ENCODE results near the gene MPC1L. TPM values are rescaled to one million over a fixed set of nuclear protein-coding genes. Genes with fewer than 3 reads are reported as not detected.
A peak's percentile ranks its signal among the peaks of the same experiment; 100 is the strongest.

The MPC1L gene
- total RNA-seq, 1 donor from 2014 or later = not detected

DNA sequence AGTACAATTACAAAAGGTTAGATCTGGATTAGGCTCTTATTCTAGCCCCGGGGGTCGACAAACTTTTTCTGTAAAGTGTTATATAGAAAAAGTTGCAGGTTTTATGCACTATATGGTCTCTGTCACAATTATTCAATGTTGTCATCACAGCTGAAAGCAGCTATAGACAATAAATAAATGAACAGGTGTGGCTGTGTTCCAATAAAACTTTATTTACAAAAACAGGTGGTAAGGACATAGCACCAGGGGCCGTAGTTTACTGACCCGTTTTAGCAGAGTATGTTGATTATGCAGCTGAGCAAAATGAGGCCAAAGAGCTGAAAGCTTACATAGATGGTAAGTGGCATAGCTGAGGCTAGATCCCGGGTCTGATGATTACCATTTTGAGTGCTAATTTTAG is 37.2 kb downstream of the MPC1L start:
- no peaks in the 10 kb centered on the region for H3K9me3 Mint-ChIP-seq (ENCODE audit: low read depth)
- H3K27ac Mint-ChIP-seq (ENCODE audit: unreplicated experiment) = no peak overlapping the region
- no peaks in the 10 kb centered on the region for H3K27me3 Mint-ChIP-seq (ENCODE audit: low read depth)
- H3K36me3 Mint-ChIP-seq (ENCODE audit: low read depth) = peaks cover 8% of the 10 kb centered on the region
- no peak for DNase-seq (ENCODE audit: low spot score)
- H3K4me3 Mint-ChIP-seq (ENCODE audit: unreplicated experiment) = no peak overlapping the region
- TF ChIP-seq, protein P1, sequence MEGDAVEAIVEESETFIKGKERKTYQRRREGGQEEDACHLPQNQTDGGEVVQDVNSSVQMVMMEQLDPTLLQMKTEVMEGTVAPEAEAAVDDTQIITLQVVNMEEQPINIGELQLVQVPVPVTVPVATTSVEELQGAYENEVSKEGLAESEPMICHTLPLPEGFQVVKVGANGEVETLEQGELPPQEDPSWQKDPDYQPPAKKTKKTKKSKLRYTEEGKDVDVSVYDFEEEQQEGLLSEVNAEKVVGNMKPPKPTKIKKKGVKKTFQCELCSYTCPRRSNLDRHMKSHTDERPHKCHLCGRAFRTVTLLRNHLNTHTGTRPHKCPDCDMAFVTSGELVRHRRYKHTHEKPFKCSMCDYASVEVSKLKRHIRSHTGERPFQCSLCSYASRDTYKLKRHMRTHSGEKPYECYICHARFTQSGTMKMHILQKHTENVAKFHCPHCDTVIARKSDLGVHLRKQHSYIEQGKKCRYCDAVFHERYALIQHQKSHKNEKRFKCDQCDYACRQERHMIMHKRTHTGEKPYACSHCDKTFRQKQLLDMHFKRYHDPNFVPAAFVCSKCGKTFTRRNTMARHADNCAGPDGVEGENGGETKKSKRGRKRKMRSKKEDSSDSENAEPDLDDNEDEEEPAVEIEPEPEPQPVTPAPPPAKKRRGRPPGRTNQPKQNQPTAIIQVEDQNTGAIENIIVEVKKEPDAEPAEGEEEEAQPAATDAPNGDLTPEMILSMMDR (IDR thresholded peaks at IDR 0.05) = no peak
- H3K4me1 Mint-ChIP-seq (ENCODE audit: low read depth) = peaks cover 3% of the 10 kb centered on the region

- no peak for DNase-seq (ENCODE audit: low spot score)
- no peak overlapping the region for H3K4me3 Mint-ChIP-seq (ENCODE audit: unreplicated experiment)
- H3K36me3 Mint-ChIP-seq (ENCODE audit: low read depth) = peaks cover 8% of the 10 kb centered on the region
- TF ChIP-seq, protein P1 (IDR thresholded peaks at IDR 0.05) = no peak
- H3K9me3 Mint-ChIP-seq (ENCODE audit: low read depth) = no peaks in the 10 kb centered on the region
- no peak overlapping the region for H3K27ac Mint-ChIP-seq (ENCODE audit: unreplicated experiment)
- peaks cover 3% of the 10 kb centered on the region for H3K4me1 Mint-ChIP-seq (ENCODE audit: low read depth)
- no peaks in the 10 kb centered on the region for H3K27me3 Mint-ChIP-seq (ENCODE audit: low read depth)
Measured at GRCh38 chrX:40661489-40661888, 38.3 kb downstream of the MPC1L start.

- Mint-ChIP-seq H3K36me3 (ENCODE audit: low read depth) (peaks cover 17% of the 10 kb centered on the region), H3K9me3 (ENCODE audit: low read depth) (no peaks in the 10 kb centered on the region), H3K4me1 (ENCODE audit: low read depth) (peaks cover 3% of the 10 kb centered on the region), H3K27me3 (ENCODE audit: low read depth) (no peaks in the 10 kb centered on the region), H3K4me3 (ENCODE audit: unreplicated experiment) (no peak overlapping the region), H3K27ac (ENCODE audit: unreplicated experiment) (no peak overlapping the region)
- DNase-seq (ENCODE audit: low spot score) = no peak
- TF ChIP-seq, protein P1 (IDR thresholded peaks at IDR 0.05) = no peak
Measured at GRCh38 chrX:40663078-40663740, 40.0 kb downstream of the MPC1L start.

GRCh38 chrX:40663880-40664630 is 40.8 kb downstream of the MPC1L start:
- peaks cover 3% of the 10 kb centered on the region for H3K4me1 Mint-ChIP-seq (ENCODE audit: low read depth)
- TF ChIP-seq, protein P1 (IDR thresholded peaks at IDR 0.05) = peak; percentile 69
- peaks cover 17% of the 10 kb centered on the region for H3K36me3 Mint-ChIP-seq (ENCODE audit: low read depth)
- no peaks in the 10 kb centered on the region for H3K27me3 Mint-ChIP-seq (ENCODE audit: low read depth)
- H3K27ac Mint-ChIP-seq (ENCODE audit: unreplicated experiment) = no peak overlapping the region
- no peaks in the 10 kb centered on the region for H3K9me3 Mint-ChIP-seq (ENCODE audit: low read depth)
- H3K4me3 Mint-ChIP-seq (ENCODE audit: unreplicated experiment) = no peak overlapping the region
- DNase-seq (ENCODE audit: low spot score) = no peak

- no peak overlapping the region for H3K27ac Mint-ChIP-seq (ENCODE audit: unreplicated experiment)
- TF ChIP-seq, protein P1 (IDR thresholded peaks at IDR 0.05) = no peak
- peaks cover 14% of the 10 kb centered on the region for H3K36me3 Mint-ChIP-seq (ENCODE audit: low read depth)
- H3K27me3 Mint-ChIP-seq (ENCODE audit: low read depth) = no peaks in the 10 kb centered on the region
- H3K4me1 Mint-ChIP-seq (ENCODE audit: low read depth) = no peaks in the 10 kb centered on the region
- no peak for DNase-seq (ENCODE audit: low spot score)
- no peaks in the 10 kb centered on the region for H3K9me3 Mint-ChIP-seq (ENCODE audit: low read depth)
- H3K4me3 Mint-ChIP-seq (ENCODE audit: unreplicated experiment) = no peak overlapping the region
Measured at GRCh38 chrX:40671126-40671525, 47.9 kb downstream of the MPC1L start.

Other genes with a start within 250 kb of the MPC1L start
- 149 to 165 TPM (median 163 TPM) in 3 replicates for gene ATP6AP2, start 42.5 kb upstream of the MPC1L start, total RNA-seq
- 9.5 to 12.1 TPM (median 9.7 TPM) in 3 replicates for gene CXorf38, start 24.1 kb downstream of the MPC1L start, total RNA-seq
- 53.0 to 69.3 TPM (median 62.9 TPM) in 3 replicates for gene MED14, start 112.1 kb downstream of the MPC1L start, total RNA-seq

Data from chondrocyte (in vitro differentiated cells).